Testis (tissue), 3 donors: ENCODE data around the gene CORO2B. TPM values are rescaled to one million over a fixed set of nuclear protein-coding genes. Genes with fewer than 3 reads are reported as not detected.

ENCODE experiments used
- DNase-seq: peaks from one replicate; pipeline ENCODE4 v3.0.0-alpha.2; 2019
- H3K27ac ChIP-seq, 2 donors: fragments of 200-600 bp; sonication (generic); one replicate each; pipeline ENCODE4 v1.5.1; 2019
- H3K27me3 ChIP-seq: fragments of 200-600 bp; sonication (generic); one replicate; pipeline ENCODE4 v1.5.1; 2019
- H3K36me3 ChIP-seq: fragments of 200-600 bp; sonication (generic); one replicate; pipeline ENCODE4 v1.5.1; 2017; ENCODE audit warnings: low read depth; ENCODE audit errors: missing control alignments
- H3K4me1 ChIP-seq: fragments of 200-600 bp; sonication (generic); one replicate; pipeline ENCODE4 v1.5.1; 2019
- H3K4me3 ChIP-seq, 2 donors: fragments of 200-600 bp; sonication (generic); one replicate each; pipeline ENCODE4 v1.5.1; 2017 to 2019
- H3K9me3 ChIP-seq: fragments of 200-600 bp; sonication (generic); one replicate; pipeline ENCODE4 v1.5.1; 2017
- CTCF ChIP-seq, 3 experiments: fragments of 450-650 bp in 2 of 3; fragments of 200-600 bp in 1 of 3; sonication (generic) in 1 of 3; IDR thresholded peaks; one replicate each; pipeline ENCODE4 v1.5.1; 2016 to 2019; ENCODE audit warnings: antibody characterized with exemption in 3 of 3, mild to moderate bottlenecking in 2 of 3, moderate library complexity in 1 of 3
- POLR2A ChIP-seq: fragments of 450-650 bp; IDR thresholded peaks from one replicate; pipeline ENCODE4 v1.6.1; 2017; ENCODE audit warnings: antibody characterized with exemption, mild to moderate bottlenecking, moderate library complexity
- WGBS, 2 donors: methylation state at CpG; one replicate each; pipeline ENCODE4 v1.1.5; 2018; 5-methylcytosine and 5-hydroxymethylcytosine counted together
- intact Hi-C: fragments of 100-400 bp; cut with DNase I; formaldehyde crosslinking; loops from one replicate; pipeline ENCODE4 v1.15.1; 2023; ENCODE audit warnings: low total_unique reads
- polyA plus RNA-seq: library from polyadenylated mRNA; stranded (reverse); fragments of 350-450 nt; fragmentation: Illumina TruSeq; extraction: RNeasy Lipid Tissue Mini Kit (QIAGEN cat#74804); gene quantifications from one replicate; pipeline ENCODE4 v1.2.3, GENCODE V29; 2014; ENCODE audit warnings: low read depth, low replicate concordance; ENCODE audit not compliant: insufficient read depth
- total RNA-seq, 2 donors: library from RNA; depleted of rRNA; stranded (reverse); fragments of >200 nt; gene quantifications; one replicate each; pipeline ENCODE4 v1.2.3, GENCODE V29; 2016

The CORO2B gene
- total and polyA plus RNA-seq, 3 donors from 2014 or later: 1.4 to 4.3 (median 2.2) TPM

GRCh38 chr15:68594533-68595259 lies 15.9 kb downstream of the CORO2B start:
- H3K27me3 ChIP-seq: no peaks in the 10 kb centered on the region
- no peaks in the 10 kb centered on the region for H3K36me3 ChIP-seq
- intact Hi-C loops: no loop called here
- H3K27ac ChIP-seq: no peak overlapping the region
- H3K9me3 ChIP-seq: no peaks in the 10 kb centered on the region
- DNase-seq: no peak
- TF ChIP-seq POLR2A: no peak
- TF ChIP-seq CTCF (IDR thresholded peaks at IDR 0.05): no peak
- peaks cover 11% of the 10 kb centered on the region for H3K4me1 ChIP-seq
- WGBS, 2 donors: 66 to 71% methylated on average over 6 of the region's 6 CpGs
- H3K4me3 ChIP-seq: no peak overlapping the region

GRCh38 chr15:68595260-68595564 lies 16.4 kb downstream of the CORO2B start:
- H3K4me1 ChIP-seq: peaks cover 14% of the 10 kb centered on the region
- H3K4me3 ChIP-seq: no peak overlapping the region
- H3K9me3 ChIP-seq: no peaks in the 10 kb centered on the region
- no peaks in the 10 kb centered on the region for H3K36me3 ChIP-seq
- 94% methylated on average over 3 of the region's 3 CpGs; no CpG with 5 or more reads in 1 of the 2 donors for WGBS, 2 donors
- intact Hi-C loops: no loop called here
- no peak for TF ChIP-seq CTCF (IDR thresholded peaks at IDR 0.05)
- no peak for TF ChIP-seq POLR2A
- H3K27me3 ChIP-seq: no peaks in the 10 kb centered on the region
- H3K27ac ChIP-seq: no peak overlapping the region
- no peak for DNase-seq

GRCh38 chr15:68595761-68596160 lies 17.0 kb downstream of the CORO2B start:
- Histone ChIP-seq H3K9me3 (no peaks in the 10 kb centered on the region), H3K4me1 (peaks cover 18% of the 10 kb centered on the region), H3K27me3 (no peaks in the 10 kb centered on the region), H3K4me3 (no peak overlapping the region), H3K27ac (no peak overlapping the region), H3K36me3 (no peaks in the 10 kb centered on the region)
- 94 to 96% methylated on average over 17 of the region's 17 CpGs for WGBS, 2 donors
- no peak for TF ChIP-seq POLR2A
- DNase-seq: no peak
- intact Hi-C loops: no loop called here

- Histone ChIP-seq H3K27ac (no peak overlapping the region), H3K4me1 (peaks cover 28% of the 10 kb centered on the region), H3K9me3 (no peaks in the 10 kb centered on the region), H3K27me3 (no peaks in the 10 kb centered on the region), H3K4me3 (no peak overlapping the region), H3K36me3 (no peaks in the 10 kb centered on the region)
- no peak for TF ChIP-seq CTCF (IDR thresholded peaks at IDR 0.05)
- TF ChIP-seq POLR2A: no peak
- 88% methylated on average over 4 to 9 of the region's 9 CpGs for WGBS, 2 donors
- no peak for DNase-seq
- intact Hi-C loops: no loop called here
Measured at GRCh38 chr15:68596691-68597090, 17.9 kb downstream of the CORO2B start.

- no peaks in the 10 kb centered on the region for H3K27me3 ChIP-seq
- no peaks in the 10 kb centered on the region for H3K36me3 ChIP-seq
- intact Hi-C loops: no loop called here
- H3K4me1 ChIP-seq: peaks cover 35% of the 10 kb centered on the region
- H3K27ac ChIP-seq: peak overlapping the region in 1 of 2 donors; percentile 28
- TF ChIP-seq CTCF (IDR thresholded peaks at IDR 0.05): no peak
- TF ChIP-seq POLR2A: no peak
- H3K9me3 ChIP-seq: no peaks in the 10 kb centered on the region
- WGBS, 2 donors: 78 to 81% methylated on average over 5 of the region's 5 CpGs
- DNase-seq: no peak
- H3K4me3 ChIP-seq: no peak overlapping the region
Measured at GRCh38 chr15:68597581-68597980, 18.8 kb downstream of the CORO2B start.
